ENCODE data around the gene FADS1.
A peak's percentile ranks its signal among the peaks of the same experiment; 100 is the strongest.

Gene FADS1

DNA sequence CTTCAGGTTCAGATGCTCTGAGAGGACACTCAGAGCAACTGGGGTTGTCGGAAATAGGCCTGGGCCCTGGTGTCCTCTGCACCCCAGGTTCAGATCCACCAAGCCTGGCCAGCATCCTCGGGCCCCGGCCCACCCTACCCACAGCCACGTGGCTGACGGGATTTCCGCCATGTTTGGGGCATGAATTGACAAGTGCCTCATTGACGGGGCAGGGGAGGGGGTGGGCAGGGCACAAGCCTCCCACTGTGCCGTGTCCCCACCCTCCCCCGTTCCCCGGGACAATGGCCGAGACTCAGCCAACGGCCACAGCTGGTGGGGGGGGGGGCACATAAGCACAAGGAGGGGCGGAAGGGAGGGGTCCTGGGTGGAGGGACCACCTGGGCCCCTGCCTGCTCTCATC lies 55.9 kb downstream of the FADS1 start:
- DNase-seq (ENCODE audit: low spot score): no peak

DNA sequence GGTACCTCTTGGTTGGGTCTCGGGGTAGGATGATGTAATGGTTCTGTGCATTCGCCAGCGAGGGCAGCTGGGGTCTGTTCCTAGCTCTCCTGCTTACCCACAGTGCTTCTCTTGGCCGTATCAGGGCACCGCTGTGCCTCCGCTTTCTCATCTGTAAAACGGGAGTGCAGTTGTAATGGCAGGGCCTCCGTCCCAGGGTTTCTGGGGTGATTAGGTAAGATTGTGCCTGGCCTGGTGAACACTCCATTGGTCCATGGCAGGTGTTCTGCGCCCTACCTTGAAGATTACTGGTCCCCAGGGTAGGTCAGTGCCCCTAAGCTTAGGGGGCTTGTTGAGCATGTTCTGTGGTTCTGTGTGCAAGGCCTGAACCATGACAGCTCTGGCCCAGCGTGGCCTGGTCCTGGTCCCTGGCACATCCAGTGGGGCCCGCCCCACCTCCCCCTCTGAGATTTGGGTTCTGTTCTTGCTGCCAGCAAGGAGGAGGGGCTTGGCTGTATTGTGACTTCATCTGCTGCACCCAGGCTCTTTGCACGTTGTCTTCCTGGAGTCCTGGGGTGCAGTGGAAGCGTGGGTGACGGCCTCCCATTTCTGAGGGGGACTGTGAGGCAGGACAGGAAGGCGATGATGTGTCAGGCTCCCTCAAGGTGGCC lies 59.5 kb downstream of the FADS1 start:
- DNase-seq (ENCODE audit: low spot score): no peak

DNA sequence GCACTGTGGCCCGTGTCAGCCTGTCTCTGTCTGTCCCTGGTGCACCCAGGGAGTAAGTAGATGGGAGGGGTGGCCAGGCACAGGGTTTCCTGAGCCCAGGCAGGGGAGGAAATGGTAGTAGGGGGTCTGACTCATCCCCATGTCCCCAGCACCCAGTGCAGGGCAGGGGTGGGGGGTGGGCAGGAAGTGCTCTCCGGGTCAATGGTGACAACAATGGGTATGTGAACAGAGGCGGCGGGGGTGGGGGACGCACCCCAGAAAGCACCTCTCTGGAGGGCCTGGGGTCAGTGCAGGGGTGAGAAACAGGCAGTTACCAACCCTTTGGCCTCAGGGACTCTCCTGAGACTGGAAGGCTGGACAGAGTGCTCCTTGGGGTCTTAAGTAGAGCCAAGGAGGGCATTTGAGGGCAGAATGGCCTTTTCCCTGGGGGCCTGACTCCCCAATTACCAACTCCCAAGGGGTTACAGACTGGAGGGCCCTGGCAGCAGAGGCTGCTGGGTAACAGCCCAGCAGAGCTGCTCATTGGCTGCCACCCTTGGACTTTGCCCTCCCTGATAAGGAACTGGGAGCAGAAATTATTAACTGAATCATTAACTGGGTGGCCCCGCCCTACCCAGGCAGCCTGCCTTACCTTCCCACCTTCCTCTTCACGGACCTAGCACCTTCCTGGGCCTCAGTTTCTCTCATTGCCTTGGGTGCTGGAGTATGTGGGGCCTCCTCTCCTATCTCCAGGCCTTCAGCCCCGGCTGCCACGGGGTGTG lies 60.2 kb downstream of the FADS1 start:
- DNase-seq (ENCODE audit: low spot score): no peak

DNA sequence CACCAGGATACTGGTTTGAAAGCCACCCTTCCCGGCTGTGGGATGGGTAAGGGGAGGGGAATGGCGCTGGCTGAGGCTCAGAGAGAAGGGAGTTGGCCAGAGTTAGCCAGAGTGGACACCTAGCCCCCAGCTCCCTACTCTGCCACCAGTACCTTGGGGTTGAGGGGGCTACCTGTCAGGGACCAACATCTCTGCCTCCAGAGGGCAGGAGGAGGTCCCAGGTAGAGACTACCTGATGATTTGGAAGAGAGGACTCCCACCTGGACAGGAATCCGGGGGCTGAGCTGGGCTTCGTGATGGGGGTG lies 60.7 kb downstream of the FADS1 start:
- DNase-seq (ENCODE audit: low spot score): no peak

DNA sequence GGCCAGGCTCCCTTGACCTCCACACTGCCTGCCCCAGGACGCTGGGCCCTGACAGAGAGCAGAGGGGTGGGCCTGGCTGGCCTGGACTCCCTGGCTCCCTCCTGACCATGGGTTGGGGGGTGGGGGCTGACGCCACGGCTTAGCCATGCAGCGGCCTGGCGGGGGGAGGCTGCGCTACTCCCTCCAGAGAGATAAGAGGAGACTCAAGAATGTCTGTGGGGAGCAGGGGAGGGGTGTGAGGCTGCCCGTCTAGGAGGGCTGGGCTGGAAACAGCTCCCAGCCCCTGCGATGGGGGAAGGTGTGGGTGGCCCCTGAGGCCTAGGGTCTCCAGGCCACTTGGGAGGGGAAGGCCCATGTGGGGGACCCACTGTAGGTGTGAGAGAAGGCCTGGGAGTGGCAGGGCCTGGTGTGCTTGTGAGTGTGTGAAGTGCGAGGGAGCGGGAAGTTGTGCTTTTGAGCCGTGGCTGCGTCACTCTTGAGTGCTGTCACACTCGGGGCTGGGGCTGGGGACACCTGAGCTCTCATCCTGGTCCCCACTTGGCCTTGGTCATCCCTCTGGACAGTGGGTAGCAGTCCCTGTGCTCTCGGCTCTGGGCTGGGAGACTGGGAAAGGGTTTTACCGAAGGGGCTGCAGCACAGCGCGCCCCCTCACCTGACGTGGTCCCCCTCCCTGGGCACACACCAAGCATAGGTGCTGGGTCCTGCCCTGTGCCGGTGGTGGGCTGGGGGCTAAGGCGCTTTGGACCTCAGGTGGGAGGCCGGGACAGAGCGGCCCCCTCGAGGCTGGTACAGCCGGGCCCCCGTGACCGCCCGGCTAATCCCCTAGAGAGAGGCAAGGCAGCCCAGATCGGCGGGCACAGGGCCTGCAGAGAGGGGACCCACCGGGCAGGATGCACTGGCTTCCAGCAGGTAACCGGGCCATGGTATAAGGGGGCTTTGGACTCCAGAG lies 62.0 kb downstream of the FADS1 start:
- DNase-seq (ENCODE audit: low spot score): no peak

DNA sequence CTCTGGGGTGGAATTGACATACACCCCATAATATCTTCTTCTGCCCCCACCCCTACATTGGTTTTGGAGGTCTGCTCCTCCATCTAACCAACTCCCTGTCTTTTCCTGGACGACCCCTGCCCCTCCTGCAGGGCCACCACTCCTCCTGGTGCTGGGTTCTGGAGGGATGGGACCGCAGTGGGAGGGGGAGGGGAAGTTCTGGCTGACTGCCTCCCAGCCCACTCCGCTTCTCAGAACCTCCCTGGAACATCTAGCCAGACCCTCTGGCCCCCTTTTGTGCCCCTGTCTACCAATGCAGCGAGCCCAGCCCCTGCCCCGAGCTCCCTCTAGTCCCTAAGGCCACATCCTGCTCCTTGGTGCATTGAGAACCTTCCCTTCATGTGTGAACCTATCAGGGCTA lies 63.1 kb downstream of the FADS1 start:
- DNase-seq (ENCODE audit: low spot score): no peak

DNA sequence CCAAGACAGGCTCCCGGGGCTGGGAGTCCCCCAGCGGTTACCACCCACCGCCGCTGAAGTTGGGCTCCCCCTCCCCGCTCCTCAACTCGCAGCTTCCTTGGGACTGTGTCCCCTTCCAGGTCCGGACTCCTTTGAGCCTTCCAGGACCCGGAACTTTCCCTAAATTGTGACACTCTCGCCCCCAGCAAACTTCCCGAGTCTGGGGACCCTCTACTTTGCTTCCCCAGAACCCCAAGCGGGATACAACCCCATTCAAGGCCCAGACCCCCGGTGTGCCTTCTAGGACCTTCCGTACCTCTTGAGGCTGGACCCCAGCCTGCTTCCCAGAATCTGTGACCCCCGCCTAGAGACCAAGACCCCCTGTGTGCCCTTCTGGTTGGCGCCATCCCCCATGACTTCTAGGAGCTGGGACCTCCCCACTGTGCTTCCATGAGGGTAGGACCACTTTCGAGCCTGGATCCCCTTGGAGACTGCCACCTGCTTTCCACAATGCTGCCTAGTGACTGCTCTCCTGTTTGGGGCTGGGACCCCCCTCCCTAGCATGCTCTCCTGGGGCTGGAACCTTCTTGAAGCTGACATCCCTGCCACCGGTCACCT lies 63.8 kb downstream of the FADS1 start:
- no peak for DNase-seq (ENCODE audit: low spot score)

DNA sequence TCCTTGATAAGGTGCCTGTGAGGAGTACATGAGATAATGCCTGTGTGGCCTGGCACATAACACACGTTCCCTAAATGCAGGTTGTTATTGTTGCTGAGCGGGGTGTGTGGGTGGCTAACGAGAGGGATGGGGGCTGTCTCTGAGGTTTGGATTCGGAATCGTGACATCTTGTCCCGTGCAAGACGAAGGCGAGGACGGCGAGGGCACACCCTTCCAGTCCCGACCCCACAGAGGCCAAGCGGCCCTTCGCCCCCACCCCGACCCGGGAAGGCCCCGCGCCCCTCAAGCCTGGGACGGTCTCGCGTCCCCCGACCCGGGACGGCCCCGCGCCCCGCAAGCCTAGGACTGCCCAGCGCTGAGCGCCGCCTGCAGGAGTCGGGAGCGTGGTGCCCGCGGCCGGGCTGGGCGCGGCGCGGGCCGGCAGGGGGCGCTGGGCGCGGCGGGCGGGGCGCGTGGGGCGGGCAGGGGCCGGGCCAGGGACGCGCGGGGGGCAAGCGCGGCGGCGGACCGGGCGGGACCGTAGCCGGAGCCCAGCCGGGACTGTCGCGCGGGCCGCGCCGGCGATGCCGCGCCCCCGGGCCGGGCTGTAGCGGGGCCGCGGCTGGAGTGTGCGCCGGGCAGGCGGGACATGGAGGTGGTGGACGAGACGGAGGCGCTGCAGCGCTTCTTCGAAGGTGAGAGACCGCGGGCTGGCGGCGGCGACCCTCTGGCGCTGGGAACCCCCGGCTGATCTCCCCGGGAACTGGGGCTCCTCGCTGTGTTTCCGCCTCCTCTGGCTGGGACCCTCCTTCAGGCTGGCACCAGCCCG lies 64.5 kb downstream of the FADS1 start, which contains the start of gene MYRF:
Gene MYRF, plus strand, starts transcription at position 520 of the 808 bp plus-strand sequence. Its CDS starts 109 bp downstream, at position 629.
- DNase-seq (ENCODE audit: low spot score): no peak

DNA sequence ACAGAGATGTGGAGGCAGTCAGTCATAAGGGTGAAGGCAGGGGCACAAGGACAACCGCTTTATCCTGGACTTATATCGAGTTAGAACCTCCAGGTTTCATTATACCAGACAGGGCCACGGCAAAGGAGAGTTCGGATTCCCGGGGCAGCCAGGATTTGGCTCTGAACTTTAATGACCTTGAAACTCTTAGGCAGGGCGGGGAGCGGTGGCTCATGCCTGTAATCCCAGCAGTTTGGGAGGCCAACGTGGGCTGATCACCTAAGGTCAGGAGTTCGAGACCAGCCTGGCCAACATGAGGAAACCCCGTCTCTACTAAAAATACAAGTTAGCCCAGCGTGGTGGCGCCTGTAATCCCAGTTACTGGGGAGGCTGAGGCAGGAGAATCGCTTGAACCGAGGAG lies 65.4 kb downstream of the FADS1 start:
- no peak for DNase-seq (ENCODE audit: low spot score)

DNA sequence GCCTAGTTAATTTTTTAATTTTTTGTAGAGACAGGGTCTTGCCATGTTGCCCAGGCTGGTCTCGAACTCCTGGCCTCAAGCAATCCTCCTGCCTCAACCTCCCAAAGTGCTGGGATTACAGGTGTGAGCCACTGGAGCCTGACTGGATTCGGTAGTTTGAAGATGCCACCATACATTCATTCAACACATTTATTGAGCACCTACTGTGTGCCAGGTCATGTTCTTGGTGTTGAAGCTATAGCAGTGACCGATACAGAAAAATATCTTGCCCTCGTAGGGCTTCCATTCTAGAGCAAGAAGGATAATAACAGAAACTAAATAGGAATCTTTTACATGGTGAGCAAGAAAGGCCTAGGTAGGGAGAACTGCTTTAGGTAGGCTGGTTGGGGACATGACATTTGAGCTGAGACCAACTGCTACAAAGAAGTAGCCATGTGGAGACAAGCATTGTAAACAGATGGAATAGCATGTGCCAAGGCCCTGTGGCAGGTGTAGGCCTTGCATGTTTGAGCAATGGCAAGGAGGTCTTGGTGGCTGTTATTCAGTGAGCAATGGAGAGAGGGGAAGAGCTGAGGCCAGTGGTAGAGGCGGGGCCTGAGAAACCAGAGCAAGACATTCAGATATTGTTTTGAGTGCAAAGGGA lies 66.1 kb downstream of the FADS1 start:
- peak; percentile 19 for DNase-seq (ENCODE audit: low spot score)
